Activated B cell treated with CpG ODN at 0.5 μM for 24 hours (primary cell): ENCODE data around the gene WASHC4. TPM values are rescaled to one million over a fixed set of nuclear protein-coding genes. Genes with fewer than 3 reads are reported as not detected.

Experiments used
- ATAC-seq: fragments of 200-7000 bp; cut with Tn5 transposase; one replicate; pipeline ENCODE4 v1.10.0; 2021; ENCODE audit warnings: low read depth, mild to moderate bottlenecking, moderate library complexity
- CTCF ChIA-PET: fragments of 350-600 bp; sonication (Branson Sonifier 250); formaldehyde crosslinking; loops from one replicate; lab custom pipeline; 2021; ENCODE audit warnings: antibody characterized with exemption; lab: Charles Lee
- POLR2A ChIA-PET: fragments of 350-600 bp; sonication (Branson Sonifier 250); formaldehyde crosslinking; loops from one replicate; lab custom pipeline; 2021; ENCODE audit warnings: antibody characterized with exemption; lab: Charles Lee
- DNase-seq: peaks from one replicate; pipeline ENCODE4 v3.0.0; 2022
- H3K27ac Mint-ChIP-seq: one replicate; pipeline ENCODE4 v1.8.0; 2020; ENCODE audit warnings: mixed read lengths
- H3K27me3 Mint-ChIP-seq: one replicate; pipeline ENCODE4 v1.8.0; 2021; ENCODE audit warnings: mixed read lengths
- H3K36me3 Mint-ChIP-seq: one replicate; pipeline ENCODE4 v1.8.0; 2021; ENCODE audit warnings: low read depth, mixed read lengths
- H3K4me1 Mint-ChIP-seq: one replicate; pipeline ENCODE4 v1.8.0; 2021; ENCODE audit warnings: mixed read lengths
- H3K4me3 Mint-ChIP-seq: one replicate; pipeline ENCODE4 v1.8.0; 2020; ENCODE audit warnings: mild to moderate bottlenecking, mixed read lengths
- H3K9me3 Mint-ChIP-seq: one replicate; pipeline ENCODE4 v1.8.0; 2020; ENCODE audit warnings: mixed read lengths
- intact Hi-C: fragments of 100-400 bp; cut with micrococcal nuclease; formaldehyde crosslinking; loops from one replicate; pipeline ENCODE4 v1.15.1; 2024
- total RNA-seq: library from RNA; stranded (reverse); gene quantifications from 2 replicates; pipeline ENCODE4 v1.2.3, GENCODE V29; 2022
- TF ChIP-seq, protein P1 (sequence below): fragments of 200-600 bp; IDR thresholded peaks from one replicate; pipeline ENCODE4 v1.8.0; 2022; ENCODE audit warnings: antibody characterized with exemption, mild to moderate bottlenecking

Gene WASHC4
- total RNA-seq, 1 donor from 2014 or later: 128 TPM

DNA sequence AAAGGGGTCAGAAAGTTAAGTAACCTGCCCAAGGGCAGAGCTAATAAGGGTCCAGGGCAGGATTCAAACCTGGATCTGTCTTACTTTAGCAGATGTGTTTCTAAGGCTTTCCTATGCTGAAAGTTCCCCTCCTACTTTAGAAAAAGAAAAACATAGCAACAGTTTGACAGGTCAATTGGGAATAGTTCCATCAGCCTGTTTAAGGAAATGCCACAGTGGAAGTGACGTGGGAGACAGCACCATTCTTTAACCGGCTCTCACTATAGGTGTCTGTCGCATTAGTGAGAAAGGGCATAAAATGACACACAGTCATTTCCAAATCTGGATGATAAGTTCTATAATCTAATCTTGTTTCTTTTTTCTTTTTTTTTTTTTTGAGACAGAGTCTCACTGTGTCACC is 30.6 kb upstream of the WASHC4 start:
- Mint-ChIP-seq H3K27me3 (peaks cover 2% of the 10 kb centered on the region), H3K4me3 (no peak overlapping the region), H3K9me3 (no peaks in the 10 kb centered on the region), H3K27ac (no peak overlapping the region), H3K4me1 (peaks cover 1% of the 10 kb centered on the region), H3K36me3 (no peaks in the 10 kb centered on the region)
- intact Hi-C loops: no loop called here
- ChIA-PET POLR2A (no interaction called here), CTCF (no interaction called here)
- DNase-seq: no peak
- TF ChIP-seq, protein P1, sequence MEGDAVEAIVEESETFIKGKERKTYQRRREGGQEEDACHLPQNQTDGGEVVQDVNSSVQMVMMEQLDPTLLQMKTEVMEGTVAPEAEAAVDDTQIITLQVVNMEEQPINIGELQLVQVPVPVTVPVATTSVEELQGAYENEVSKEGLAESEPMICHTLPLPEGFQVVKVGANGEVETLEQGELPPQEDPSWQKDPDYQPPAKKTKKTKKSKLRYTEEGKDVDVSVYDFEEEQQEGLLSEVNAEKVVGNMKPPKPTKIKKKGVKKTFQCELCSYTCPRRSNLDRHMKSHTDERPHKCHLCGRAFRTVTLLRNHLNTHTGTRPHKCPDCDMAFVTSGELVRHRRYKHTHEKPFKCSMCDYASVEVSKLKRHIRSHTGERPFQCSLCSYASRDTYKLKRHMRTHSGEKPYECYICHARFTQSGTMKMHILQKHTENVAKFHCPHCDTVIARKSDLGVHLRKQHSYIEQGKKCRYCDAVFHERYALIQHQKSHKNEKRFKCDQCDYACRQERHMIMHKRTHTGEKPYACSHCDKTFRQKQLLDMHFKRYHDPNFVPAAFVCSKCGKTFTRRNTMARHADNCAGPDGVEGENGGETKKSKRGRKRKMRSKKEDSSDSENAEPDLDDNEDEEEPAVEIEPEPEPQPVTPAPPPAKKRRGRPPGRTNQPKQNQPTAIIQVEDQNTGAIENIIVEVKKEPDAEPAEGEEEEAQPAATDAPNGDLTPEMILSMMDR: no peak
- no peak for ATAC-seq

DNA sequence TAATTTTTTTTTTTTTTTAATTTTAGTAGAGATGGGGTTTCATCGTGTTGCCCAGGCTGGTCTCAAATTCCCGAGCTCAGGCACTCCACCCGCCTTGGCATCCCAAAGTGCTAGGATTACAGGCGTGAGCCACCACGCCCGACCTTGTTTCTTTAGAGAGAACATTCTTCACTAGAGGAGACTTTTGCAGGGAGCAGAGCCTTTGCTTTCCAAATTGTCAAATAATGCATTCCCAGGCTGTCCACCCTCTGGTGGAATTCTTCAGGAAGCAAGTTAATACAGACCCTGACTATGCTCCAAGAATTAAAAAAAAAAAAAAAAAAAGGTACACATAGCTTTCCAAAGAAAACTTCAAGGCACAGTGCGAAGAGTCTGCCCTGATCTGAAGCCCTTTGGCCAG is 30.1 kb upstream of the WASHC4 start:
- ATAC-seq (no peak), DNase-seq (no peak)
- Mint-ChIP-seq H3K4me1 (peaks cover under 1% of the 10 kb centered on the region), H3K27ac (no peak overlapping the region), H3K9me3 (no peaks in the 10 kb centered on the region), H3K36me3 (no peaks in the 10 kb centered on the region), H3K27me3 (peaks cover 2% of the 10 kb centered on the region), H3K4me3 (no peak overlapping the region)
- ChIA-PET POLR2A (no interaction called here), CTCF (no interaction called here)
- intact Hi-C loops: no loop called here
- TF ChIP-seq, protein P1: no peak

DNA sequence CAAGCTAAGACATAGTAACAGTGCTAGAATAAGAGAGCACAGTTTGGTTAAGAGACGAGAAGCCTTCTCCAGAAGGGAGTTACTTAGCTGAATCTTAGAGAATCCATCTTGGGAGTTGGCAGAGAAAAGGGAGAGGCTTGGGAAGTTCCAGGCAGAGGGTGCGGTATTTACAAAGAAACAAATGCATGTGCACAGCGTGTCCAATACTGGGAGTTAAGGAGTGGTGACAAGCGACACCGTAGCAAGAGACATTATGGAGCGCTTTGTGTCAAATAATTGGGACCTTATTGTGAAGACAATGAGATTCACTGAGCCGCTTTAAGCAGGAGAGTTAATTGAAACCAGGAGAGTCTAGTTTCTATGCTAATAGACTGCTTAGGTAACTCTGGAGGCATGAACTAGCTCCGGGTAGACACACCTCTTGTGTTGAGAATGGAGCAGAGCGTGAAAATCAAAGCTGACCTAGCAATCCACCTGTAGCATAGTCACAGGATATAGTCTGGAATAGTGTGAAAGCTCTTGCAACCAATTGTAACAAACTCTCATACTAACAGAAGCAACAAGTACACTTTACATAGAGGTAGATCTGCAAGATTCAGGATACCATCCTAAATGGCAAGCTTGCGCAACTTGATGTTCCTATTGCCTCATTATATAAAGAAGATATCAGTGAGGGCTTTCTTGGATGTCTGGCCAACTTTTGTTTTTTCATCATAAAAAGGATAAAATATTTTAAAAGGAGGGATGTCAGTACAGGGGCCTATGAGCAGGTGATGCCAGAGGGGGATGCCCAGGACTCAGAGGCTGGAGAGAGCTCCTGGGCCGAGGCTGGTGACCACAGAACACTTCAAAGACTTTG is 28.6 kb upstream of the WASHC4 start:
- no peaks in the 10 kb centered on the region for H3K36me3 Mint-ChIP-seq
- CTCF ChIA-PET: no interaction called here
- H3K27me3 Mint-ChIP-seq: peaks cover 7% of the 10 kb centered on the region
- no peak overlapping the region for H3K4me3 Mint-ChIP-seq
- H3K4me1 Mint-ChIP-seq: peaks cover 7% of the 10 kb centered on the region
- no peak overlapping the region for H3K27ac Mint-ChIP-seq
- DNase-seq (no peak), ATAC-seq (no peak)
- intact Hi-C loops: no loop called here
- POLR2A ChIA-PET: no interaction called here
- TF ChIP-seq, protein P1: no peak
- no peaks in the 10 kb centered on the region for H3K9me3 Mint-ChIP-seq

DNA sequence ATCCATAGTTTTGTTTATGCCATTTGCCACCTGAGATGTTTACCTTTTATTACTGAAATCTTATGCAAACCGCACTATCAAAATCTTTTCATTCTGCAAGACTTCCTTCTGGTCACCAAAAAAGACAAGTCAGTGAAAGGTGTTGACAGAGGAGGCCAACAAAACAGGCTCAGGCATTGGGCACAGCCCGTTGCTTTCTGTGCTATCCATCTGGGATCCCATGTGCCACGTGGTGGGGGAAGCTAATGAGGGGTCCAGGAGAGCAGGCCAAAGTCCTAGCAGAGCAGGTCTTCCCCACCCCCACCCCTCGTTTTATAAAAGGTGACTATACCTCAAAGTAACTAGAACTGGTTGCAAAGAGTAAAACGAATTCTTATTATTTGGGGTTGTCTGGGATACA is 24.5 kb upstream of the WASHC4 start:
- intact Hi-C loops: loop anchor here (10.0 kb wide), 1 partner anchor 1618 kb away; no protein-coding TSS in a partner anchor
- no peak for DNase-seq
- TF ChIP-seq, protein P1: no peak
- H3K27me3 Mint-ChIP-seq: peaks cover 10% of the 10 kb centered on the region
- ChIA-PET CTCF (no interaction called here), POLR2A (interaction anchor here (0.6 to 2.4 kb wide), 5 partner anchors 25 to 701 kb away, joined by 3 to 29 read pairs (median 5); partner anchors contain the start of gene WASHC4)
- no peaks in the 10 kb centered on the region for H3K36me3 Mint-ChIP-seq
- H3K4me1 Mint-ChIP-seq: peaks cover 9% of the 10 kb centered on the region
- no peak overlapping the region for H3K4me3 Mint-ChIP-seq
- no peak for ATAC-seq
- H3K27ac Mint-ChIP-seq: no peak overlapping the region
- peaks cover 4% of the 10 kb centered on the region for H3K9me3 Mint-ChIP-seq

DNA sequence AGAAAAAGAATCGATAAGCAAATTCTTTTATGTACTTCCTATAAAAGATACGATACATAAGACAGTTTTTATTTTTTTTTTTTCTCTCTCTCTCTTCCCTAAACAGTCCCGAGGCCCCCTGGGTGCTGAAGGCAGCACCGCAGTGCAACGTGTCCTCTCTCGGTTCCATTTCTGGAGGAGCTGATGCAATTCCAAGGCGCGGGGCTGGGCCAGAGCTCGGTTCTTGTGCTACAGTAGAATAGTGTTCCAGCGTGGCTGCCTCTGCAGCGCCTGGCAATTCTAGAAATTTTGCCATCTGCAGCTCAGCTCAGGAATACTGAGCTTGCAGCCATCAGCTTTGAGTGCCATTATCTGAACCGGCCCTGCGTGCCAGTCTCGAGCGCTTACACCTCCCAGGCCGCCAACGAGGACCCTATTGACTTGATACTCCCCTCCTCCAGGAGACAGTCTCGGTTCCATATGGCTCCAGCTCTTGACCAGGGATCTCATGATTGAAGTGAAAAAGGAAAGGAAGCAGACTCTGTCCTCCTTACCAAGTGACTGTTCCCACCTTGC is 23.9 kb upstream of the WASHC4 start:
- ChIA-PET POLR2A (interaction anchor here (0.6 to 2.4 kb wide), 5 partner anchors 25 to 702 kb away, joined by 3 to 29 read pairs (median 5); partner anchors contain the start of gene WASHC4), CTCF (no interaction called here)
- Mint-ChIP-seq H3K36me3 (no peaks in the 10 kb centered on the region), H3K27me3 (peaks cover 10% of the 10 kb centered on the region), H3K4me3 (peak overlapping the region; percentile 86), H3K27ac (peak overlapping the region; percentile 41), H3K9me3 (peaks cover 4% of the 10 kb centered on the region), H3K4me1 (peaks cover 9% of the 10 kb centered on the region)
- ATAC-seq (peak; percentile 30), DNase-seq (peak; percentile 23)
- intact Hi-C loops: loop anchor here (1.0 to 10.0 kb wide), 2 partner anchors 24 to 1619 kb away; partner anchors contain the start of gene WASHC4
- TF ChIP-seq, protein P1: no peak
